ENCODE results near the gene GPRASP2.
A peak's percentile ranks its signal among the peaks of the same experiment; 100 is the strongest.
"Not testable (repeated sequence)": the region's sequence is repeated elsewhere in the genome, so short reads cannot be mapped to it uniquely, and the experiment has no call there.

GPRASP2 gene

DNA sequence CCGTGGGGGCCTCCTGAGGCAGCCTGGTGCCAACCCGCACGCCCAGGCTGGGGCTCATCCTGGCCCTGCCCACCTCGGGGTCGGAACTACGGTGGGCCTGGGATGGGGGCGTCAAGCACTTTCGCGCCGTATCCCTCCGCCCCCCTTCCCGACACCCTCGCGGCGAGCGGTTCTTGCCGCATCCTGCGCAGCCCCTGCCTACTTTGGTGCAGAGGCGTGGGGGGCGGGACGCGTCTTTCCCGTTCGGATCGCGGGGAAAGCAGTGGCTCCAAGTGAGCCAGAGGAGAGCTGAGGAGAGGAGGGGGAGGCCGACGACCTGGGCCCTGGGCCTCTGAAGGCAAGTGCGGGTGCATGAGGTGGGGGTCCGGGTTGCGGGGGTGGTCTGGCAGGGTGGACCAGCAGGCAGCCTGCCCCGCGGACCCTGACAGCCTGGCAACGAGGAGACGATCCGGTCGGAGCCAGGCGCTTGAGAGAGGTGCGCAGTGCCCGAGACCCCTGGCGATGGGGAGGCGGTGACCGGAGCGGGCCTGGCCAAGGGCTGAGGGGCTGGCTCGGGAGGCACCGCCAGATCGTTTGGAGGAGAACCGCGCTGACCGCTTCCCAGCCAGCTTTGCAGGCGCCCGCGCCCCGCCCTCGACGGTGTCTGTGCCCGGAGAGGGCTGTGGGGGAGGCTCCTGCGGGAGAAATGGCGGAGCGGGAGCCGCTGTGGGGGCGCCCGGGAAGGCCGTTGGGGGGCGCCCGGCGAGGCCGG, at the start of gene GPRASP2:
GPRASP2 (plus strand) TSS at position 233 of the 751 bp plus-strand sequence. CDS start 2,422 bp downstream, outside the sequence.
- DNase-seq (ENCODE audit: low read depth, low spot score): no peak
- H3K27ac ChIP-seq: peak within 1 kb of the TSS; percentile 17

DNA sequence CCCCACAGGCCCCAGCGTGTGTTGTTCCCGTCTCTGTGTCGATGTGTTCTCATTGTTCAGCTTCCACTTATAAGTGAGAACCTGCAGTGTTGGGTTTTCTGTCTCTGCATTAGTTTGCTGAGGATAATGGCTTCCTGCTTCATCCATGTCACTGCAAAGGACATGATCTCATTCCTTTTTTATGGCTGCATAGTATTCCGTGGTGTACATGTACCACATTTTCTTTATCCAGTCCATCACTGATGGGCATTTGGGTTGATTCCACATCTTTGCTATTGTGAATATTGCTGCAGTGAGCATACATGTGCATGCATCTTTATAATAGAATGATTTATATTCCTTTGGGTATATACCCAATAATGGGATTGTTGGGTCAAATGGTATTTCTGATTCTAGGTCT, 48.4 kb upstream of the GPRASP2 start:
- DNase-seq (ENCODE audit: low read depth, low spot score); H3K27ac ChIP-seq: not testable (repeated sequence)

DNA sequence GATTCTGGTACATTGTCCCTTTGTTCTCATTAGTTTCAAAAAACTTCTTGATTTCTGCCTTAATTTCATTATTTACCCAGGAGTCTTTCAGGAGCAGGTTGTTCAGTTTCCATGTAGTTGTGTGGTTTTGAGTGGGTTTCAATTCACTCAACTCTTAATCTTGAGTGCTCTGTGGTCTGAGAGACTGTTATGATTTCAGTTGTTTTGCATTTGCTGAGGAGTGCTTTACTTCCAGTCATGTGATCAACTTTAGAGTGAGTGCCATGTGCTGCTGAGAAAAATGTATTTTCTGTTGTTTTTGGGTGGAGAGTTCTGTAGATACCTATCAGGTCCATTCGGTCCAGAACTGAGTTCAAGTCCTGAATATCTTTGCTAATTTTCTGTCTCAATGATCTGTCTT, 45.2 kb upstream of the GPRASP2 start:
- DNase-seq (ENCODE audit: low read depth, low spot score): not testable (repeated sequence)

DNA sequence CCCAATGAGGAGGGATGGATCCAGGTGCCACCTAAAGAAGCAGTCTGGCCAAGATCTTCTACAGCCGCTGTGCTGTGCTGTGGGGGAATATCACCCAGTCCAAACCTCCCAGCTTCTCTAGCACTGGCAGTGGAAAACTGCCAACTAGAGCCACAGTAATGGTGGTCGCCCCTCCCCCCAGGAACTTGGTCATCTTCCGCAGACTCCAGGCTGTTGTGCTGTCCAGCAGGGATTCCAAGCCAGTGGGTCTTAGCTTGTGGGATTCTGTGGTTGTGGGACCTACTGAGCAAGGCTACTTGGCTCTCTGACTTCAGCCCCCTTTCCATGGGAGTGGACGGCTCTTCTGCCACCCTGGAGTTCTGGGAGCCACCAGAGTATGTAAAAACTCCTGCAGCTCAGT, 42.7 kb upstream of the GPRASP2 start:
- DNase-seq (ENCODE audit: low read depth, low spot score): no peak
- H3K27ac ChIP-seq: no peak overlapping the region

More for the DNA sequence above, 45.2 kb upstream of the GPRASP2 start:
- not testable (repeated sequence) for H3K27ac ChIP-seq

DNA sequence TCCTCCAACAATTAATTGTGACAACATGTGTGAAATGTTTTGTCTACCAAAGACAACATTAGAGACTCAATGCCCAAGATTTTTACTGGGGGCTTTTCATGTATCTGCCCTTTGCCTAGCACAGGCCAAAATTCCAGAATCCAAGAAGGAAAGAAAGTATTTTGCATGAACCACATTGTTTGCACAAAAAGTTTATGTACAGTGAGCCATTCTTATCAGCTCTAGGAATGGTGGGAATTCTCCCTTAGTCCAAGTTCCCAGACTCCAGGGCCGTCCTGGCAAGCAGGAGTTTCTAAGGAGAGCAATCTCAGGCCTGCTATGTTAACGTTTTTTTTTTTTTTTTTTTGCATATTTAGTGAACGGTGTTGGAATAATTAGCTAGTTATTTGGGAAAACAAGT, 39.4 kb upstream of the GPRASP2 start:
- H3K27ac ChIP-seq: no peak overlapping the region
- no peak for DNase-seq (ENCODE audit: low read depth, low spot score)

DNA sequence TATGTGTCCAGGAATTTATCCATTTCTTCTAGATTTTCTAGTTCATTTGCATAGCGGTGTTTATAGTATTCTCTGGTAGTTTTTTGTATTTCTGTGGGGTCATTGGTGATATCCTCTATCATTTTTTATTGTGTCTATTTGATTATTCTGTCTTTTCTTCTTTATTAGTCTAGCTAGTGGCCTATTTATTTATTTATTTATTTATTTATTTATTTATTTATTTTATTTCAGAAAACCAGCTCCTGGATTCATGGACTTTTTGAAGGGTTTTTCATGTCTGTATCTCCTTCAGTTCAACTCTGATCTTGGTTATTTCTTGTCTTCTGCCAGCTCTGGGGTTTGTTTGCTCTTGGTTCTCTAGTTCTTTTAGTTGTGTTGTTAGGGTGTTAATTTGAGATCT, 34.8 kb upstream of the GPRASP2 start:
- not testable (repeated sequence) for DNase-seq (ENCODE audit: low read depth, low spot score); H3K27ac ChIP-seq

DNA sequence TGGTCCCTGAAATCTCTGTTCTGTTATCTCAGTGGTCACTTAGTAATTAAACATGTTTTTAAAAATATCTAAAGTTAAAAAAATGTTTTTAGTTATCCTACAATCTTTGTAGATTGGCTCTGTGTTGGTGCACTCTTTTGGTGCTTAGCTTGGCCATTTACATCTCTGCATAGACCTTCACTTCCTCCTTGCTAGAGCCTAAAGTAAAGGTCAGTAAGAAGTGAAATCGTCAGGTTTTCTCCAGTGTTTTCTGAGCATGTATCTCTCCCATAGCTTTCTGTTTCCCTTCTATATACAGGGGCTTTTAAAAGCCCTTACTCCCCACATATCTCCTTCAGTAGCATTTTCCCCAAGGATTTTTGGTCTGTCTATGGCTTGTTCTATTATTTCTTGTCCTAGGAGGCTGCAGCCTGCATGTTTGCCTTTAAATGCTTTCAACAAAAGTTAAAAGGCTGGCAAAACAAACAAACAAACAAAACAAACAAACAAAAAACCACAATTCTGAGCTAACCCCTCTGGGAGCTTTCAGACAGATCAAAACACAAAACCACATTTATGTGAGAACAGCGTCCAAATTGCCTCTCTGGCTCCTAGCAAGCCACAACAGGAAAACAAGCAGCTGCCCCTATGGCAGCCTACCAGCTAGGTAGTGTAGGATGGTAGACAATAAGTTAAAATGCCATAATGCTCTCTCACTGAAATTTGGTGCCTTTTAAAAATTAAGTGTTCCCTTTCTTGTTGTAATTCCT, 27.3 kb upstream of the GPRASP2 start:
- no peak overlapping the region for H3K27ac ChIP-seq
- DNase-seq (ENCODE audit: low read depth, low spot score): no peak

DNA sequence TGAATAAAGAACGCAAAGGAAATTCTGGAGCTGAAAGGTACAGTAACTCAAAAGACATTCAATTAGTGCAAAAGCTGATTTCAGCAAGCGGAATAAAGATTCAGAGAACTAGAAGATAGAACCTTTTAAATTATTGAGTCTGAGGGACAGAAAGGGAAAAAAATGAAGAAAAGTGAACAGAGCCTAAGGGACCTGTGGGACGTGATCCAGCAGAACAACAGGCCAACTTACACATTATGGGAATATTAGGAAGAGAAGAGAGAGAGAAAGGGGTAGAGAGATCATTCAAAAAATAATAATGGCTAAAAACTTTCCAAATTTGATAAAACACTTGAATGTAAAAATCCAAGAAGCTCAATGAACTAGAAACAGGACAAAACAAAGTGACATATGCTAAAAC, 17.5 kb upstream of the GPRASP2 start:
- DNase-seq (ENCODE audit: low read depth, low spot score): no peak
- no peak overlapping the region for H3K27ac ChIP-seq

DNA sequence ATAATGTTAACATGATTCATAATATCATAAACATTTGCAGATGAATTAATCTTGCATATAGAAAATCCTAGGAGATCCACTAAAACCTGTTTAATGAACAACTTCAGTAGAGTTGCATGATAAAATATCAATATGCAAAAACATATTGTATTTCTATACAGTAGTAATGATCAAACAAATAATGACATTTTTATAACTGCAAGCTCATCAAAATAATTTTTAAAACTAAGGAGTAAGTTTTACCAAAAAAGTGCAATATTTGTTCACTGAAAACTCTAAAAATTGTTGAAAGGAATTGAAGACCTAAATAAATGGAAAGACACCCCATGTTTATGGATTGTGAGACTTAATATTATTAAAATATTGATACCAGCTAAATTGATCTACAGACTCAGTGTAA, 15.9 kb upstream of the GPRASP2 start:
- H3K27ac ChIP-seq: no peak overlapping the region
- DNase-seq (ENCODE audit: low read depth, low spot score): no peak

DNA sequence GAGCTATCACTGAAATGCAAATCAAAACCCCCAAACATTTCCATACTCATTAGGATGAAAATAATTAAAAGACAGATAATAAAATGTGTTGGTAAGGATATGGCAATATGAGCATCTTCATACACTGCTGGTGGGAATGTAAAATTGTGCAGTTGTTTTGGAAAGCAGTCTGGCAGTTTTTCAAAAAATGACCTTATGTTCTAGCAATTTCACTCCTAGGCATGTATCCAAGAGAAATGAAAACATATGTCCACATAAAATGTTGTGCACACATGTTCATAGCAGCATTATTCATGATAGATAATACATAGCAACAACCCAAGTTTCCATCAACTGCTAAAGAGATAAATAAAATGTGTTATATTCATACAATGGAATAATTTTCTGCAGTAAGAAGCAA, 14.8 kb upstream of the GPRASP2 start:
- no peak overlapping the region for H3K27ac ChIP-seq
- DNase-seq (ENCODE audit: low read depth, low spot score): no peak

DNA sequence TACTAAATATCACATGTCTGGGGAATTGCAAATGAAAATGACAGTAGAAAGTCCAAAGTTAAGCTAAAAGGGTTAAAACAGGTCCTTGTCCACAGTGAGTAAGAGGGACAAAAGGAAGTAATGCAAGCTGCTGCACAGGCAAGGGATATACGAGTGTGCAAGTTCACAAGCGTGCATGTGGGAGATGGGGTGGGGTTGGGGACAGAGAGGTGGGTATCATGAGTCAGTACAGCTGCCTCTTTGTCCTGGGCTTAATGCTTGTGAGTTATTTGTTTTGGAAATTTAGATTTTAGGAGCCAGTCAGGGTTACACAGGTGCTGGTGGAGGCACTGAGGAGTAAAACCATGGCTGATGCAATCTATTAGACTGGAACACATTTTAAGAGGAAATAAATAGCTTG, 3.3 kb upstream of the GPRASP2 start:
- no peak for DNase-seq (ENCODE audit: low read depth, low spot score)
- H3K27ac ChIP-seq: no peak overlapping the region

DNA sequence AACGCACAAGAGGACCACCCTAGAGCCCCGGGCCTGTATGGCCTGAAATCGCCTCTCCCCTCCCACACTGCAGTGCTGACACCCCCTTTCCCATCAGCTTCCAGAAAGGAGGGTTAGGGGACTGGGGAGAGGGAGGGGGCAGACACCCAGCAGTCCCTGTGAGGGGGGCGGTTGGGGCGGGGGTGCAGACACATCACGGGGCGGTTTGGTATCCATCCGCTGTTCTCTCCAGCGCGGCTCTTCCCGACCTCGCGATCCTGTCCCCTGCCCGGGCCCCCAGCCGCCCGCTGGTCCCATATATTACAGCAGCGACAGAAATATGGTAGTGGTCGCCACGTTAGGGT, 404 bp upstream of the GPRASP2 start:
- no peak for DNase-seq (ENCODE audit: low read depth, low spot score)
- H3K27ac ChIP-seq: no peak overlapping the region

DNA sequence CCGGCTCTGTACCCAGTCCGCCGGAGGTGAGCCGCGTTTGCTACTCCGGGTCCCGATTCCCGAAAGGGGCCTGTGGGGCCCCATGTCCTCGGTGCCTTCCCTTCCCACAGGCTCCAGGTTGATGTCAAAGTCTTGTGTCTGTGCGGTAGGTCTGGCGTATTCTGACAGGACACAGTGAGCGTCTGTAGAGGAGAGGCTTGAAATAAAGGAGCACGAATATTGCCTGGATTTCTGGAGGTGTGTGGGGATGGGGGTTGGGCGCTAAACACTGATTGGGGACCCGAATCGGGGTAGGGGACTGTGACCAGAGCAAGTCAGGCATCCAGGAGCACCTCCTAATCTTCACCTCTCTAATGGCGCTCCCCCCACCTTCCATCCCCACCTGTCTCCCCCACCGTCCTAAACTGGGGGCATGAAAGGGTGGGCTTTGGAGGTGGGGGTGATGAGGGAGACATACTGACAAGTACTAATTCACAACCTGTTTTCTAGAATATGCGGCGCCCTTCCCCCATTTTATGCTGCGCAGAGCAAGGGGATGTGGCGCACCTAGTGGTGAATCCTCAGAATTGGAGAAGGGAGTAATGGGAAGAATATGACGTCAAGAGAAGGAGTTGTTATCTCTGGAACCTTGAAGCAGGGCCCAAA, 855 bp downstream of the GPRASP2 start:
- no peak for DNase-seq (ENCODE audit: low read depth, low spot score)
- peak overlapping the region; percentile 17 for H3K27ac ChIP-seq

DNA sequence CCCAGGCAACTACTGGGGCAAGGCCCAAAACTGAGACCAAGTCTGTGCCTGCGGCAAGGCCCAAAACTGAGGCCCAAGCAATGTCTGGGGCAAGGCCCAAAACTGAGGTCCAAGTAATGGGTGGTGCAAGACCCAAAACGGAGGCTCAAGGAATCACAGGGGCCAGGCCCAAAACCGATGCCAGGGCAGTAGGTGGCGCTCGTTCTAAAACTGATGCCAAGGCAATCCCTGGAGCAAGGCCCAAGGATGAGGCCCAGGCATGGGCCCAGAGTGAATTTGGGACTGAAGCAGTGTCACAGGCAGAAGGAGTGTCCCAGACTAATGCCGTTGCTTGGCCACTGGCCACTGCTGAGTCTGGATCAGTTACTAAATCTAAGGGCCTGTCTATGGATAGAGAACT, 2.7 kb downstream of the GPRASP2 start:
- DNase-seq (ENCODE audit: low read depth, low spot score): no peak
- H3K27ac ChIP-seq: no peak overlapping the region

DNA sequence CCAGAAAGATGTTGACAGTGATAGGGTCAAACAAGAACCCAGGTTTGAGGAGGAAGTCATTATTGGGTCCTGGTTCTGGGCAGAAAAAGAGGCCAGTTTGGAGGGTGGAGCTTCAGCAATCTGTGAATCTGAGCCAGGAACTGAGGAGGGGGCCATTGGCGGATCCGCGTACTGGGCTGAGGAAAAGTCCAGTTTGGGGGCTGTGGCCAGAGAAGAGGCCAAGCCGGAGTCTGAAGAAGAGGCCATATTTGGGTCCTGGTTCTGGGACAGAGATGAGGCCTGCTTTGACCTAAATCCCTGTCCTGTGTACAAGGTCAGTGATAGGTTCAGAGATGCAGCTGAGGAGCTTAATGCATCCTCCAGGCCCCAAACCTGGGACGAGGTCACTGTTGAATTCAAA, 3.7 kb downstream of the GPRASP2 start:
- H3K27ac ChIP-seq: no peak overlapping the region
- DNase-seq (ENCODE audit: low read depth, low spot score): no peak

DNA sequence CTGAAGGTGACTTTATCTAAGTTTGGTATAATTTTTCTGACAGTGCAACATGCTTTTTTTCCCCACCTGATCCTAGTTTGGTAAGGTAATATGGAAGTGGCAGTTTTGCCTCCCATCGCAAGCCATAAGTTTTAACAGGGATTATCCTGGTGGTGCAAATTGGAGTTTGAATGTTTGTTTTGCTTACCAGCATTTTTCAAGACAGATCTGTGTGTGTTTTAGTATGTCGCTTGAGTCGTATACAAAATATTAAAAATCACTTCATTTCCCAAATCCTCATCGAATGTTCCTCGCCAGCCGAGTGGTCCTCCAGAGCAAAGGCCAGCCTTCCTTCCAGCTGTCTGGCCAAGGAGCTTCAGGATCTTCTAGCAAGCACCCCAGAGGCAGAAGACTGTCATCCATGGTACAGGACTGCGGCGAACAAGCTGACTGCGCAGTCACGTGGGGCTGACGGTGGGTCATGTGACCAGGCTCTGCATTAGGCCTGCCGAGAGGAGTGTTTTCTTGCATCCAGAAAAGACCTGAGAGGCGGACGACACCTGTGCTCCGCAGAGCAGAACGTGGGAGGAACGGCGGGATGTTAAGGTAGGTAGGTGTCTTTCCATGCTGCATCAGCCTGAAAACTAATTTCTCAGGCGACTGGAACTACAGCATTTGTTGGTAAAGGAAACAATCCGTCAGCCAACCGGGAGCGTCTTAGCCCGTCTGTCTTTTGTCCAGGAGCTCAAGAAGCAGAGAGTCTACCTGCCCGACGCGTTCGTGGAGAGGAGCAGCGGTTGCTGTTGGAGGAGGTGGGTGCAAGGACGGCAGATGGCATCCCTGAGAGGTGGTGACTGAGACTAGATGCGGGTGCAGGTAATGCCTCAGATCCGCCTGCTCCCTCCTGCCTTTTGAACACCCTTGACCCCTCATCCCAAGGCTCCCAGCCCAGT, 8.3 kb downstream of the GPRASP2 start, which contains the start of gene GPRASP3:
GPRASP3 (plus strand) TSS at position 507 of the 932 bp plus-strand sequence. CDS start 28,253 bp downstream, outside the sequence.
- peak; percentile 24 for DNase-seq (ENCODE audit: low read depth, low spot score)
- H3K27ac ChIP-seq: no peak within 1 kb of the TSS

DNA sequence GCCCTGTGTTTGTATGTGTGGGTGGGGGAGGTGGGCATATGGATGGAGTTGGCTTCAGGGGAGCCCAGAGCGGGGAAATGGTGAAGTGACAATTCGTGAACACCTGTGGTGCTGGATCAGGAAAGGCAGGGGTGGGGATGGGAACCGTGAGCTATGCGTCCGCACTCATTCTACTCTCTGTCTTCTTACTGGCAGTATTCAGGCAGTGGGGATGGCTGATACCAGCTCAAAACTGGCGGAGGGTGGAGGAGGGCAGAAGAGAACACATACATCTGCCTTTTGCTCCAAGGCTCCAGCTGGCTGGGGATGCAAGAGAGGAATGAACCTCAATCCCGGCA, 8.9 kb downstream of the GPRASP2 start:
- H3K27ac ChIP-seq; DNase-seq (ENCODE audit: low read depth, low spot score): not testable (repeated sequence)

DNA sequence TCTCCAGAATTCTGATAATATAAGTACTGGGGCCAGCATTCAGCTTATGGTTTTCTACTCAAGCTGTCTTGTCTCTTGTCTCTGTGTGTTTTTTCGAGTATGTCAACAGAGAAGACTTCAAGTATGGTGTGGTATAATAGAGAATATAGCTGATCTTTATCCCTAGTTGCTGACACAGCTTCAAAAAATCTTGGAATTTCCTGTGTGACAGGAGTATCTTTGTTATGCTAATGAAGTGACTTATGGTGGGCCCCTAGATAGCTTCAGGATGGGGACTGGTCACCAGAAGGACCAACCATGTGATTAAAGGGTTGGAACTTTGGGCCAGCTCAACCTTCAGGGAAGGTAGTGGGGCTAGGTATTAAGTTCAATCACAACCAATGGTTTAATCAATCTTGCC, 11.2 kb downstream of the GPRASP2 start:
- peak overlapping the region; percentile 50 for H3K27ac ChIP-seq
- no peak for DNase-seq (ENCODE audit: low read depth, low spot score)

DNA sequence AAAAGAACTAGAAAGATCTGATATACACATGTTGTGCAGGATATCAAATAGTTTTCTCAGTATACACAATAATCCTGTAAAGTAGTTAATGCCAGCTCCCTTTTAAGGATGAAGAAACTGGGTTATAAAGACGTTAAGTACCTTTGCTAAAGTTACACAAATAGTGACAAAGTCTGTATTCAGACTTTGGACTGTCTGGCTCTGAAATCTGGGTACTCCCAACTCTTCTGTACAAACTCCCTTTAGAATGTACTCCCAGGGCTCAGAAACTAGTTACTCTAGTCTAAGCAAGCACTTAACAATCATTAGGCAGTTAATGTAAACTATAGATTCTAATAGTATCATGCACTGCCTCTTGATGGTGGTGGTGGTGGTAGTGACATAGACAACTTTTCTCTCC, 15.5 kb downstream of the GPRASP2 start:
- H3K27ac ChIP-seq: peak overlapping the region; percentile 26
- DNase-seq (ENCODE audit: low read depth, low spot score): no peak

DNA sequence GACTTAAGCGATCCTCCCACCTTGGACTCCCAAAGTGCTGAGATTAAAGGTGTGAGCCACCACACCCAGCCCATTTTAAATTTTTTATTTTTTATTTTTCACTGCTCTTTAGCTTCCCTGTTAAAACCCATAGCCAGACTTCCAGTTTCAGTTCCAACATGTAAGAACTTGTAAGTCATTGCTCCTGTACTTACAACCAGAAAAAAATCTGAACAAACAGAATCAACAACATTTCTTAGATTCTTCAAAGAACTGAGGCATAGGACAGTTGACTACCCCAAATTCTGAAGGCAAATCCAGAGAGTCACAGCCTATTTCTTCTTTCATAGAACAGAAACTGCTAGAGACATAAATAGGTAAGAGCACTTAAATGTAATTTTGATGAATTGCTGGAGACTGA, 16.4 kb downstream of the GPRASP2 start:
- peak; percentile 8 for DNase-seq (ENCODE audit: low read depth, low spot score)
- H3K27ac ChIP-seq: peak overlapping the region; percentile 26

Data from epithelial cell of prostate (primary cell).